ENCODE results near the gene SPATC1L.
A peak's percentile ranks its signal among the peaks of the same experiment; 100 is the strongest.
"Not testable (repeated sequence)": the region's sequence is repeated elsewhere in the genome, so short reads cannot be mapped to it uniquely, and the experiment has no call there.

SPATC1L gene

GRCh38 chr21:46200877-46201803, 16.9 kb upstream of the SPATC1L start:
- not testable (repeated sequence) for DNase-seq (ENCODE audit: low read depth)

- DNase-seq (ENCODE audit: low read depth), result no peak
Observed at GRCh38 chr21:46199436-46200373, 15.4 kb upstream of the SPATC1L start.

- no peak for DNase-seq (ENCODE audit: low read depth)
Observed at GRCh38 chr21:46196733-46197132, 12.5 kb upstream of the SPATC1L start.

GRCh38 chr21:46195595-46196195, 11.4 kb upstream of the SPATC1L start:
- no peak for DNase-seq (ENCODE audit: low read depth)

- DNase-seq (ENCODE audit: low read depth), result no peak
Observed at GRCh38 chr21:46194374-46195334, 10.4 kb upstream of the SPATC1L start.

GRCh38 chr21:46193829-46194373, 9.6 kb upstream of the SPATC1L start:
- DNase-seq (ENCODE audit: low read depth), result no peak

GRCh38 chr21:46191686-46192575, 7.7 kb upstream of the SPATC1L start:
- no peak for DNase-seq (ENCODE audit: low read depth)

- DNase-seq (ENCODE audit: low read depth), result no peak
Observed at GRCh38 chr21:46191257-46191685, 7.0 kb upstream of the SPATC1L start.

GRCh38 chr21:46190491-46191131, 6.4 kb upstream of the SPATC1L start:
- DNase-seq (ENCODE audit: low read depth), result no peak

- DNase-seq (ENCODE audit: low read depth), result no peak
Observed at GRCh38 chr21:46189959-46190490, 5.8 kb upstream of the SPATC1L start.

GRCh38 chr21:46189213-46189958, 5.1 kb upstream of the SPATC1L start:
- no peak for DNase-seq (ENCODE audit: low read depth)

- DNase-seq (ENCODE audit: low read depth), result no peak
Observed at GRCh38 chr21:46188226-46189212, 4.3 kb upstream of the SPATC1L start.

GRCh38 chr21:46187814-46188213, 3.6 kb upstream of the SPATC1L start:
- no peak for DNase-seq (ENCODE audit: low read depth)

- DNase-seq (ENCODE audit: low read depth), result no peak
Observed at GRCh38 chr21:46187261-46187660, 3.0 kb upstream of the SPATC1L start.

- no peak for DNase-seq (ENCODE audit: low read depth)
Observed at GRCh38 chr21:46185716-46186115, 1.5 kb upstream of the SPATC1L start.

GRCh38 chr21:46184625-46185555, 631 bp upstream of the SPATC1L start:
- DNase-seq (ENCODE audit: low read depth), result peak; percentile 54
